Spinal cord (tissue), 10 donors: ENCODE data around the gene NKD1. TPM values are rescaled to one million over a fixed set of nuclear protein-coding genes. Genes with fewer than 3 reads are reported as not detected.

Source experiments
- DNase-seq, 6 donors: peaks; one replicate each; pipeline versions ENCODE4 v3.0.0 to v3.0.0-alpha.2; 2013 to 2015; ENCODE audit warnings: low spot score in 6 of 6, low read depth in 4 of 6
- H3K27ac ChIP-seq: one replicate; pipeline ENCODE4 v1.5.1; 2013; ENCODE audit warnings: low read depth, low read length, control low read depth
- H3K27me3 ChIP-seq: one replicate; pipeline ENCODE4 v1.6.1; 2013; ENCODE audit warnings: low read length; ENCODE audit not compliant: control insufficient read depth, insufficient read depth
- H3K36me3 ChIP-seq: one replicate; pipeline ENCODE4 v1.6.1; 2013; ENCODE audit warnings: low read length; ENCODE audit not compliant: control insufficient read depth, insufficient read depth
- H3K4me1 ChIP-seq: one replicate; pipeline ENCODE4 v1.6.1; 2013; ENCODE audit warnings: low read length; ENCODE audit not compliant: control insufficient read depth, insufficient read depth
- H3K4me3 ChIP-seq: one replicate; pipeline ENCODE4 v1.5.1; 2013; ENCODE audit warnings: low read depth, low read length, control low read depth
- H3K9me3 ChIP-seq: one replicate; pipeline ENCODE4 v1.6.1; 2013; ENCODE audit warnings: low read length; ENCODE audit not compliant: control insufficient read depth, insufficient read depth
- WGBS: methylation state at CpG from one replicate; pipeline ENCODE4 v1.1.5; 2013; ENCODE audit warnings: missing lambda C conversion rate; ENCODE audit not compliant: insufficient coverage; 5-methylcytosine and 5-hydroxymethylcytosine counted together
- polyA plus RNA-seq, 2 donors: library from polyadenylated mRNA; unstranded; fragments of 120-200 nt; gene quantifications; one replicate each; pipeline ENCODE4 v1.2.1, GENCODE V29; 2013; ENCODE audit not compliant: insufficient read length in 2 of 2
- total RNA-seq, 2 donors: library from RNA; depleted of rRNA in 1 of 2; stranded (reverse); fragments of 120-200 nt in 1 of 2; fragments of >200 nt in 1 of 2; gene quantifications; one replicate each; pipeline versions ENCODE4 v1.2.3 to v1.2.4, GENCODE V29; 2013 to 2014
- donor health status: healthy.

NKD1 gene
- total and polyA plus RNA-seq, 4 donors: 6.7 to 33.8 (median 25.7) TPM

GRCh38 chr16:50636753-50637374 is 88.7 kb downstream of the NKD1 start:
- WGBS: 93% methylated on average over 9 of the region's 10 CpGs
- Histone ChIP-seq H3K4me3 (no peak overlapping the region), H3K27me3 (no peaks in the 10 kb centered on the region), H3K27ac (no peak overlapping the region), H3K4me1 (no peaks in the 10 kb centered on the region), H3K36me3 (peaks cover 31% of the 10 kb centered on the region), H3K9me3 (no peaks in the 10 kb centered on the region)
- DNase-seq: no peak

GRCh38 chr16:50637716-50638602 is 89.8 kb downstream of the NKD1 start:
- Histone ChIP-seq H3K36me3 (peaks cover 27% of the 10 kb centered on the region), H3K27me3 (no peaks in the 10 kb centered on the region)
- 89% methylated on average over 12 of the region's 13 CpGs for WGBS

GRCh38 chr16:50638816-50639670 is 90.8 kb downstream of the NKD1 start:
- 83% methylated on average over 5 of the region's 8 CpGs for WGBS
- Histone ChIP-seq H3K27me3 (no peaks in the 10 kb centered on the region), H3K36me3 (peaks cover 17% of the 10 kb centered on the region), H3K4me3 (no peak overlapping the region), H3K27ac (no peak overlapping the region), H3K9me3 (no peaks in the 10 kb centered on the region), H3K4me1 (no peaks in the 10 kb centered on the region)
- DNase-seq: no peak

More at GRCh38 chr16:50637716-50638602, 89.8 kb downstream of the NKD1 start:
- H3K27ac ChIP-seq: no peak overlapping the region
- H3K9me3 ChIP-seq: no peaks in the 10 kb centered on the region
- no peak for DNase-seq
- H3K4me3 ChIP-seq: no peak overlapping the region
- no peaks in the 10 kb centered on the region for H3K4me1 ChIP-seq

- no CpG with 5 or more reads among the region's 1 CpG for WGBS
- Histone ChIP-seq H3K27me3 (no peaks in the 10 kb centered on the region), H3K36me3 (peaks cover 17% of the 10 kb centered on the region), H3K4me3 (no peak overlapping the region), H3K9me3 (no peaks in the 10 kb centered on the region), H3K4me1 (peaks cover 12% of the 10 kb centered on the region), H3K27ac (no peak overlapping the region)
- DNase-seq: no peak
Measured at GRCh38 chr16:50640391-50640790, 92.2 kb downstream of the NKD1 start.

- no peak overlapping the region for H3K4me3 ChIP-seq
- DNase-seq: no peak
- H3K27ac ChIP-seq: no peak overlapping the region
- H3K4me1 ChIP-seq: peaks cover 16% of the 10 kb centered on the region
- H3K27me3 ChIP-seq: no peaks in the 10 kb centered on the region
- H3K9me3 ChIP-seq: no peaks in the 10 kb centered on the region
- 82% methylated on average over 14 of the region's 15 CpGs for WGBS
- H3K36me3 ChIP-seq: peaks cover 17% of the 10 kb centered on the region
Measured at GRCh38 chr16:50640919-50641817, 93.0 kb downstream of the NKD1 start.

GRCh38 chr16:50641818-50642187 is 93.6 kb downstream of the NKD1 start:
- peaks cover 19% of the 10 kb centered on the region for H3K36me3 ChIP-seq

GRCh38 chr16:50642349-50642748 is 94.2 kb downstream of the NKD1 start:
- peaks cover 19% of the 10 kb centered on the region for H3K36me3 ChIP-seq
- no peak overlapping the region for H3K27ac ChIP-seq
- H3K27me3 ChIP-seq: no peaks in the 10 kb centered on the region
- DNase-seq: no peak
- no peaks in the 10 kb centered on the region for H3K9me3 ChIP-seq
- no peak overlapping the region for H3K4me3 ChIP-seq
- WGBS: 98% methylated on average over 5 of the region's 5 CpGs
- peaks cover 22% of the 10 kb centered on the region for H3K4me1 ChIP-seq

More at GRCh38 chr16:50641818-50642187, 93.6 kb downstream of the NKD1 start:
- Histone ChIP-seq H3K27ac (no peak overlapping the region), H3K4me1 (peaks cover 22% of the 10 kb centered on the region), H3K27me3 (no peaks in the 10 kb centered on the region), H3K4me3 (no peak overlapping the region), H3K9me3 (no peaks in the 10 kb centered on the region)
- DNase-seq: no peak
- 98% methylated on average over 4 of the region's 4 CpGs for WGBS

GRCh38 chr16:50643192-50643591 is 95.0 kb downstream of the NKD1 start:
- H3K4me3 ChIP-seq: no peak overlapping the region
- no peaks in the 10 kb centered on the region for H3K9me3 ChIP-seq
- DNase-seq: no peak
- no peaks in the 10 kb centered on the region for H3K27me3 ChIP-seq
- WGBS: 92% methylated on average over 2 of the region's 4 CpGs
- peaks cover 11% of the 10 kb centered on the region for H3K36me3 ChIP-seq
- H3K4me1 ChIP-seq: peaks cover 22% of the 10 kb centered on the region
- no peak overlapping the region for H3K27ac ChIP-seq

GRCh38 chr16:50644245-50644644 is 96.0 kb downstream of the NKD1 start:
- Histone ChIP-seq H3K4me1 (peaks cover 22% of the 10 kb centered on the region), H3K36me3 (peaks cover 10% of the 10 kb centered on the region), H3K27ac (no peak overlapping the region), H3K27me3 (no peaks in the 10 kb centered on the region), H3K4me3 (no peak overlapping the region), H3K9me3 (no peaks in the 10 kb centered on the region)
- no peak for DNase-seq
- 80% methylated on average over 4 of the region's 5 CpGs for WGBS
